Measurements from ENCODE around the gene ATOH8. TPM values are rescaled to one million over a fixed set of nuclear protein-coding genes. Genes with fewer than 3 reads are reported as not detected.
"Not testable (repeated sequence)": the region's sequence is repeated elsewhere in the genome, so short reads cannot be mapped to it uniquely, and the experiment has no call there.

ATOH8 gene
- total RNA-seq, 1 donor from 2014 or later, result 14.2 TPM

DNA sequence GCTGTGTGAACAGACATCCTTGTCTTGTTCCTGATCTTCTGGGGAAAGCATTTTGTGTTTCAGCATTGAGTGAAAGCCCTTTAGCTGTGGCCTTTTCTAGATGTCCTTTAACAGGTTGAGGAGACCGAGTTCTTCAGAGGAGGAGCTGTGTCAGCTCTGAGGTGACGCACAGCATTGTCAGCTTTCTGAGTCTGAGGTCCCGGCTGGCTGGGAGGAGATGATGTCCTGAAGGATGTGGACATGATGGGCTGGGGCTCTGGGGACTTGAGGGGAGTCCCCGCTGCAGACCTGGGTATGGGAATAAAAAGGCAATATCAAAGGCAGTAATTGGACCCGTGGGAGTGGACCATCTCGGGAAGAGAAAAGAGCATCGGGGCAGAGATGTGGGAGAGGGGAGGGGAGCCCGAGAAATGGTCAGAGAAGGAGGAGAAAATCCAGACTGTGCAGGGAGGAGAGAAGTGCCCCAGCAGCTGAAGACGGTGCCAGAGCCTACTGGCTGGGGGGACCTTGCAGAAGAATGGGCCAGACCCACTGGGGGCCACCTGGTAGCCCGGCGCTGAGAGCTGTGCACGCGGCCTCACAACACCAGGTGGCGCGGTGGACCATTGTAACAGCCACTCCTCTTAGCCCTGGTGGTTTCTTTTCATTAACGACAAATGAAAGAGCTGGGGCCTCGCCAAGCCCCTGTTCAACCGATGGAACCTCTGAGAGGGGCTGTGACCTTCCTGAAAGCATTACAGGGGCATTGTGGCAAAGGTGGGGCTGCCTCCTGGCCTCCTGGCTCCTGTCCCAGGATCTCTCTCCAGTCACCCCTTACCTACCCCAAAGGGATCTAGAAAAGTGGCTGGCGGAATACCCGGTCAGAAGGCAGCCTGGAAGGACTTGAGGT, 73.4 kb downstream of the ATOH8 start:
- DNase-seq (ENCODE audit: low spot score), result peak; percentile 68

DNA sequence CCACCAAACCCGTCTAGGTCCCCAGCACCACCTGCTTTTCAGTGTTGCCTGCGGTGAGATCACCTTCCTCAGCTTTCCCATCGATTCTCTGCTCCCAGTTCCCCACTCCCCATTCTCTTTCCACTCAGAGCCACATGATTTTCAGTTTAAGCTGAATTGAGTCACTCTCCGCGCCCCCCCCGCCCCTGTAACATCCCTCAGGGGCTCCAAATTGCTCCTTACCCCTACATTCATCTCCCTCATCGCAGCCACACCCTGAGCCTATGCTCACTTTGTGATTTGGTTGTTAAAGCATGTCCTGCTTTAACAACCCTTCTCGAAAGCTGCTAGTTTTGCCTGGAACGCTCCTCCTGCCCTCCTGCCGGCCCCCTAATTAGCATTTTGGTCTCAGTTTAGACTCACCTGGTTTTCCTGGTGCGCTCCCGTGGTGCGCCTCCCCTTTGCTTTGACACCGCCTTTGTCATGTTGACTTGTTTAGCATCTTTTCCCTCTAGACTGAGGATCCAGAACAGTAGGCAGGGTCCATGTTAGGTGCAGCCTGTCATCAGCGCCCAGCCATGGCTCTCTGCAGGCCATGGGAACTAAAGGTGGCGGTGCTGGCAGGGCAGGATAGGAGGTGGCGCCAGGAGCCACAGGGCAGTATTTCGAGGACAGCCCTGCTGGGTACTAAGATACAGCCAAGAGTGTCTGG, 74.2 kb downstream of the ATOH8 start:
- DNase-seq (ENCODE audit: low spot score), result no peak

DNA sequence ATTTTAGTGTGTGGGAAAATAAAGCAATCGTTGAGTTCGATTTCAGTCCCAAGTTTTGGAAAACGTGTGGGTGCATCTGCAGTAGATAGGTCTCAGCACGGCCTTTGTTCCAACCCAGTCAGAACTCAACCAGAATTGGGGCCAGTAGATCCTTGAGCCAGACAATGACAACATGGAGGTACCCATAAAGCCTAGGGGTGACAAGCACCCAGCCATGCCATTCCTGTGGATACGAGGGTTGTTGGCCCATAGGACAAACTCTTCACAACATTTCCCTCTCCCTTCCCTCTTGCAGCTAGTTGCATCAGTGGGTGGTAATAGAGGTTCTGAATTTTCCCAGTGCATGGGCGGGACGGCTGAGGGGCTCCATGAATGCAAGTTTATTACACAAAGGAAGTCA, 74.9 kb downstream of the ATOH8 start:
- DNase-seq (ENCODE audit: low spot score), result no peak

- DNase-seq (ENCODE audit: low spot score), result not testable (repeated sequence)
Measured at GRCh38 chr2:85829394-85829793, 75.6 kb downstream of the ATOH8 start.

GRCh38 chr2:85830645-85831044, 76.9 kb downstream of the ATOH8 start:
- no peak for DNase-seq (ENCODE audit: low spot score)

DNA sequence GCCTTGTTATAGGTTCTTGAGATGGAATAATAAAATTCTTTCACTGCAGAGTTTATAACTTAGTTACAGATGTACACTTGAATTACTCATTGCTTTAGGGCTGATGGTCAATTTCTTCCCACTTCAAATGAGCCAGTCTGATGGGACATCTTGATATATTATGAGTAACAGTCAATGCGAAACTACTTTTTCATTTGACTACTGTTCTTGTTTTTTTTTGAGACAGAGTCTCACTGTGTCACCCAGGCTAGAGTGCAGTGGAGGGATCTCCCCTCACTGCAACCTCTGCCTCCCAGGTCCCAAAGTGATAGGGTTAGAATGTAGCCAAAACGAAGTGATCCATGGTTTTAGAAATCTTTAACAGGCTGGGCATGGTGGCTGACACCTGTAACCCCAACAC, 77.9 kb downstream of the ATOH8 start:
- DNase-seq (ENCODE audit: low spot score), result no peak

- DNase-seq (ENCODE audit: low spot score), result no peak
Measured at GRCh38 chr2:85834466-85834865, 80.7 kb downstream of the ATOH8 start.

Other genes with a start within 250 kb of the ATOH8 start
- gene MAT2A, start 214.8 kb upstream of the ATOH8 start, total RNA-seq (ENCODE audit: insufficient read depth, low replicate concordance), result 67.7 TPM
- 51.5 TPM for gene GGCX, start 192.5 kb upstream of the ATOH8 start, total RNA-seq (ENCODE audit: insufficient read depth, low replicate concordance)
- 25.5 TPM for gene VAMP8, start 176.4 kb upstream of the ATOH8 start, total RNA-seq (ENCODE audit: insufficient read depth, low replicate concordance)
- 20.0 TPM for gene VAMP5, start 169.6 kb upstream of the ATOH8 start, total RNA-seq (ENCODE audit: insufficient read depth, low replicate concordance)
- gene RNF181, start 158.2 kb upstream of the ATOH8 start, total RNA-seq (ENCODE audit: insufficient read depth, low replicate concordance), result 76.3 TPM
- 3.4 TPM for gene TMEM150A, start 151.3 kb upstream of the ATOH8 start, total RNA-seq (ENCODE audit: insufficient read depth, low replicate concordance)
- 23.6 TPM for gene C2orf68, start 141.9 kb upstream of the ATOH8 start, total RNA-seq (ENCODE audit: insufficient read depth, low replicate concordance)
- 58.0 TPM for gene USP39, start 137.8 kb upstream of the ATOH8 start, total RNA-seq (ENCODE audit: insufficient read depth, low replicate concordance)
- 1.7 TPM for gene SFTPB, start 85.8 kb upstream of the ATOH8 start, total RNA-seq (ENCODE audit: insufficient read depth, low replicate concordance)
- gene GNLY, start 59.6 kb upstream of the ATOH8 start, total RNA-seq (ENCODE audit: insufficient read depth, low replicate concordance), result 2.2 TPM
- 10.4 TPM for gene ST3GAL5, start 135.0 kb downstream of the ATOH8 start, total RNA-seq (ENCODE audit: insufficient read depth, low replicate concordance)